Mucosa of descending colon (tissue), 3 donors: ENCODE results near the gene SPECC1L. TPM values are rescaled to one million over a fixed set of nuclear protein-coding genes. Genes with fewer than 3 reads are reported as not detected.

Experiments used
- ATAC-seq: fragments of 200-7000 bp; cut with Tn5 transposase; one replicate; pipeline ENCODE4 v1.9.1; 2020; ENCODE audit warnings: mild to moderate bottlenecking, moderate library complexity
- DNase-seq, 3 donors: peaks; one replicate each; pipeline ENCODE4 v3.0.0-alpha.2; 2020
- H3K36me3 ChIP-seq: fragments of 200-600 bp; one replicate; pipeline ENCODE4 v1.8.0; 2021; ENCODE audit warnings: low read depth, mild to moderate bottlenecking
- H3K4me1 ChIP-seq: fragments of 200-600 bp; one replicate; pipeline ENCODE4 v1.8.0; 2021; ENCODE audit warnings: low read depth, mild to moderate bottlenecking
- H3K4me3 ChIP-seq: fragments of 200-600 bp; one replicate; pipeline ENCODE4 v1.8.0; 2021; ENCODE audit warnings: mild to moderate bottlenecking
- H3K9me3 ChIP-seq: fragments of 200-600 bp; one replicate; pipeline ENCODE4 v1.8.0; 2021; ENCODE audit warnings: mild to moderate bottlenecking
- intact Hi-C, 2 donors: fragments of 100-400 bp; cut with DNase I in 1 of 2; cut with micrococcal nuclease in 1 of 2; formaldehyde crosslinking; loops; one replicate each; pipeline versions ENCODE4 v1.11.0 to v1.11.1; 2022; cut with DNase I, micrococcal nuclease
- total RNA-seq, 3 donors: library from RNA; stranded (reverse); fragmentation: NEBNext Ultra II Directional in 2 of 3; extraction: Animal tissue kit (Norgen Biotek cat#: 25700) in 2 of 3; gene quantifications; one replicate each; pipeline versions ENCODE4 v1.2.1 to v1.2.4, GENCODE V29; 2021 to 2023
- TF ChIP-seq, protein P1 (sequence below): fragments of 200-600 bp; IDR thresholded peaks from one replicate; pipeline ENCODE4 v1.8.0; 2022; ENCODE audit warnings: antibody characterized with exemption, mild to moderate bottlenecking
- donor health status: DM: no; HTN: no; CAD: no; lungs with moderate emphysema.
- donor health status: DM: no; HTN: no; CAD: no.
- donor health status: DM: no; HTN: yes; CAD: no.

The SPECC1L gene
- total RNA-seq, 3 donors from 2014 or later = 78.7 to 116 (median 105) TPM

DNA sequence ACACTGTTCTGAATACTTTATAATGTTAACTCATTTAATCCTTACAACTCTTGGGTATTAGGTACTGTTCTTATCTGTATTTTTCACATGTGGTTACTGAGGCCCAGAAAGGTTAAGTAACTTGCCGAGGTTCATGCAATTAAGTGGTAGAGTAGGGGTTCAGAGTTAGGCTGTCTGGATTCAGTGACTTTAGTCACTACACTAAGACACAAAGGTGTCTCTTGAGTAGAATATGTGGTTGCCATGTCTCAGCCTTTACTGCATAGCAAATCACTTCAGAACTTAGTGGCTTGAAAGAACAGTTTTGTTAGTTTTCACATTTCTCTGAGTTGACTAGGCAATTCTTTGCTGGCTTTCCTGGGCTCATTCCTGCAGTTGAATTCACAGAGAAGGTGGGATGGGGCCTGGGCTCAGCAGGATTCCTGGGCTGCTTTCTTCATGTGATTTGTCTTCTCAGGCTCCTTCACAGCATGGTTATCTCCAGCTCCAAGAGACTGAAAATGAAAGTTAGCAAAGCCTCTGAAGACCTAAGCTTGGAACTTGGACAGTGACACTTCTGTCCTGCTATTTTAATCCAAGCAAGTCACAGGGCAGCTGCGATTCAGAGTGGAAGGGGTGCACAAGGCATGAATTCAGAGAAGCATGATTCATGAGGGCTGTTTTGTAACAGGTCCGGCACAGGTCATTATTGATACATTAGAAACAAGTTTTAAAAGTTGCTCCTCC lies 68.3 kb downstream of the SPECC1L start:
- intact Hi-C loops = no loop called here
- Histone ChIP-seq H3K9me3 (no peaks in the 10 kb centered on the region), H3K4me1 (no peaks in the 10 kb centered on the region), H3K4me3 (no peak overlapping the region), H3K36me3 (peaks cover 7% of the 10 kb centered on the region)
- DNase-seq = no peak
- TF ChIP-seq, protein P1, sequence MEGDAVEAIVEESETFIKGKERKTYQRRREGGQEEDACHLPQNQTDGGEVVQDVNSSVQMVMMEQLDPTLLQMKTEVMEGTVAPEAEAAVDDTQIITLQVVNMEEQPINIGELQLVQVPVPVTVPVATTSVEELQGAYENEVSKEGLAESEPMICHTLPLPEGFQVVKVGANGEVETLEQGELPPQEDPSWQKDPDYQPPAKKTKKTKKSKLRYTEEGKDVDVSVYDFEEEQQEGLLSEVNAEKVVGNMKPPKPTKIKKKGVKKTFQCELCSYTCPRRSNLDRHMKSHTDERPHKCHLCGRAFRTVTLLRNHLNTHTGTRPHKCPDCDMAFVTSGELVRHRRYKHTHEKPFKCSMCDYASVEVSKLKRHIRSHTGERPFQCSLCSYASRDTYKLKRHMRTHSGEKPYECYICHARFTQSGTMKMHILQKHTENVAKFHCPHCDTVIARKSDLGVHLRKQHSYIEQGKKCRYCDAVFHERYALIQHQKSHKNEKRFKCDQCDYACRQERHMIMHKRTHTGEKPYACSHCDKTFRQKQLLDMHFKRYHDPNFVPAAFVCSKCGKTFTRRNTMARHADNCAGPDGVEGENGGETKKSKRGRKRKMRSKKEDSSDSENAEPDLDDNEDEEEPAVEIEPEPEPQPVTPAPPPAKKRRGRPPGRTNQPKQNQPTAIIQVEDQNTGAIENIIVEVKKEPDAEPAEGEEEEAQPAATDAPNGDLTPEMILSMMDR = no peak
- peak; percentile 18 for ATAC-seq

DNA sequence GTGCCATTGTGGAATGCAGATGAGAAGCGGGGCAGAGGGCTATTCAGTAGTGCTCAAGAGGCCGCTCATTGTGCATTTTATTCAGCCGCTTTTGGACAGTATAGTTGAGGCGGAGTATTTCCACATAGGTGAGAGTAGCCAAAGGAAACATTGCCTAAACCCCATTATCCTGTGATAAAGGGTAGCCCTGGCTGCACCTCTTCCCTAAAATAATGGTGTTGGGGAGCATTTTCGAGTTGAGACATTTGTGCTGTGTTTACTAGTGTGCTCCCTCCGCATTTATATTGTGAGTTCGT lies 68.8 kb downstream of the SPECC1L start:
- intact Hi-C loops = no loop called here
- Histone ChIP-seq H3K4me3 (no peak overlapping the region), H3K4me1 (no peaks in the 10 kb centered on the region), H3K9me3 (no peaks in the 10 kb centered on the region), H3K36me3 (peaks cover 7% of the 10 kb centered on the region)
- TF ChIP-seq, protein P1 = no peak
- ATAC-seq (no peak), DNase-seq (no peak)

- Histone ChIP-seq H3K9me3 (no peaks in the 10 kb centered on the region), H3K4me1 (no peaks in the 10 kb centered on the region), H3K36me3 (no peaks in the 10 kb centered on the region), H3K4me3 (no peak overlapping the region)
- TF ChIP-seq, protein P1 = no peak
- DNase-seq (no peak), ATAC-seq (no peak)
- intact Hi-C loops = no loop called here
Observed at GRCh38 chr22:24341627-24342026, 71.0 kb downstream of the SPECC1L start.

- no peaks in the 10 kb centered on the region for H3K4me1 ChIP-seq
- DNase-seq (no peak), ATAC-seq (no peak)
- no peaks in the 10 kb centered on the region for H3K36me3 ChIP-seq
- TF ChIP-seq, protein P1 = no peak
- H3K4me3 ChIP-seq = no peak overlapping the region
- intact Hi-C loops = no loop called here
- H3K9me3 ChIP-seq = peaks cover 4% of the 10 kb centered on the region
Observed at GRCh38 chr22:24350627-24351026, 80.0 kb downstream of the SPECC1L start.

GRCh38 chr22:24353121-24353520 lies 82.5 kb downstream of the SPECC1L start:
- intact Hi-C loops = no loop called here
- peaks cover 4% of the 10 kb centered on the region for H3K9me3 ChIP-seq
- TF ChIP-seq, protein P1 = no peak
- DNase-seq = no peak
- no peaks in the 10 kb centered on the region for H3K4me1 ChIP-seq
- H3K36me3 ChIP-seq = no peaks in the 10 kb centered on the region
- H3K4me3 ChIP-seq = no peak overlapping the region
- no peak for ATAC-seq

GRCh38 chr22:24355574-24355973 lies 84.9 kb downstream of the SPECC1L start:
- TF ChIP-seq, protein P1 = no peak
- H3K36me3 ChIP-seq = no peaks in the 10 kb centered on the region
- ATAC-seq (no peak), DNase-seq (no peak)
- peaks cover 4% of the 10 kb centered on the region for H3K9me3 ChIP-seq
- no peaks in the 10 kb centered on the region for H3K4me1 ChIP-seq
- intact Hi-C loops = no loop called here
- H3K4me3 ChIP-seq = no peak overlapping the region
